ENCODE results near the gene HOXC11. TPM values are rescaled to one million over a fixed set of nuclear protein-coding genes. Genes with fewer than 3 reads are reported as not detected.
A peak's percentile ranks its signal among the peaks of the same experiment; 100 is the strongest.

The HOXC11 gene
- total RNA-seq, 2 experiments from 2014 or later = not detected

DNA sequence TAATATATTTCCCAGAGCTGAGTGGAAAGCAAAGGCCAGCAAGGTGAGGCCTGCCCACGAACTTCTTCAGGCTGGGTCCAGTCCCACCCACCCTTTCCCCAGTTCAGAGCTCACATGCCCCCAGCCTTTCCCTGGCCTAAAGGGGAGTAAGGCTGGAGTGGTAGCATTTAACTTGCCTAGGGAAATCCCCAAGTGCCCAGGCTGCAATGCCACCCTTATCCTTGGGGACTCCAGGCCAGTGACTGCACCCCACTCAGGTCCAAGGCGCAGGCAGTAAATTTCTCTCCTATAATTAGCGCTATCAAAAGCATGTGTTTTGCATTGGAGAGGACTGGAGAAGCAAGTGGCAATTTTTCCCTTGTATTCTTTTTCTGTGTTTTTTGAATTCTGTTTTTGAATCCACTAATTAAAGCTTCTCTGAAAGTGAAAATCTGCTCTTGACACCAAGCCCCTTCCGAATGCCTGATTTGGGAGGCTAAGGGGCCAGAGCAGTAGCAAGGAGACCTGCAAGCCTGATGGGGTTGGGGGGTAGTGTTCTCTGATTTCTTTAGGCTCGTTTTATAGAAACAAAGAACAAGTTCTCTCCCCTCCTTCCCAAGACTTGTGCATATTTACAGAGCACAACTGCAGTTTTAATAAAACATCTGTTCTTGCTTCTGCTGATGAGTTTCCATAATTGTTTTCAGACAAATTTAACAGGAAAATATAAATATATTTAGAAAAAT is 51.8 kb downstream of the HOXC11 start:
- ChIA-PET POLR2A (no interaction called here), CTCF (interaction anchor here (1.8 to 12.9 kb wide), 6 partner anchors 8 to 190 kb away, joined by 5 to 248 read pairs (median 18); partner anchors contain the start of genes HOXC5 and SMUG1)
- DNase-seq (no peak), ATAC-seq (no peak)
- Mint-ChIP-seq H3K4me3 (no peak overlapping the region), H3K4me1 (ENCODE audit: low read depth) (peaks cover 18% of the 10 kb centered on the region), H3K36me3 (ENCODE audit: low read depth) (no peaks in the 10 kb centered on the region), H3K9me3 (ENCODE audit: insufficient read depth) (no peaks in the 10 kb centered on the region), H3K27ac (no peak overlapping the region), H3K27me3 (ENCODE audit: low read depth) (peaks cover 82% of the 10 kb centered on the region)

DNA sequence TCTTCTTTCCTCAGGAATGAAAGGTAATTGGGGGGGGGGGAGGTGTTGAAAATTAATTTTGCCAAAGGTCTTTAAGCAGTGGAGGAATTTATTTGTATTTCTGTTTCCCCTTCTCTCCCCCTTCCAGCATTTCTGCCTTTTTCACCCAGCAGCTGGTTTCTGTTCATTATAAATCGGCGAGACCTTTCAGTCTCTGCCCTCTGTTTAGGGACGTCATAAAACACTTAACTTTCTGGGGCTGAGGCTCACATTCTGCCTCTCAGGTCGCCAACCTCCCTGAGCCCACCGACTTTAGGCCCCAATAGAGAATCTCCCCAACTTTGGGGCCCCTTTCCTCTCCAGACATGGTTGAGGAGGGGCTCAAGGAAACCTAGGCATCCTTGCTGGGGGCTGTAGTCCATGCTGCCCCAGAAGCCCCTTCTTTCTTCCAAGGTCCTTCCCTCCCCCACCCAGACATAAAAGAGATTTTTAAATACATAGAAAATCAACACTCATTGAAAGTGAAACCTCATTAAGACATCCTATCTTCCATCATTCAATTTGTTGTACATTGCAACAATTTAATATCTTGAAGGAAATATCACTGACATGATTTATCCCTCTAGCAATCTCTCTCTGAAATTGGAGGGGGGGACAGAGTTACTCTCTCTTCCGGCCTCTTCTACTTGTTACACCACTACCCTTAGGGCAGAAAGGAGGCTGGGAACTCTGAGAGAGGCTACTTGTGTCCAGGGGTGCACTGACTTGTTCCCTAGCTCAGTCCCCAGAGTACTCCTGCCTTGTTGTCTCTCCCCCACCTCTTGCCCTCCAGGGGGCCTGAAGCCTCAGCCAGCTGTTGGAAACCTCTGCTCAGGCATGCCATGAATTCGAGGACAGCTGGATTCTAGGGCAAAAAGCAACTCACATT is 52.8 kb downstream of the HOXC11 start:
- H3K9me3 Mint-ChIP-seq (ENCODE audit: insufficient read depth) = no peaks in the 10 kb centered on the region
- POLR2A ChIA-PET = no interaction called here
- ATAC-seq (no peak), DNase-seq (no peak)
- H3K4me3 Mint-ChIP-seq = no peak overlapping the region
- peaks cover 16% of the 10 kb centered on the region for H3K4me1 Mint-ChIP-seq (ENCODE audit: low read depth)
- no peaks in the 10 kb centered on the region for H3K36me3 Mint-ChIP-seq (ENCODE audit: low read depth)
- CTCF ChIA-PET = interaction anchor here (0.8 to 12.9 kb wide), 4 partner anchors 9 to 176 kb away, joined by 4 to 248 read pairs (median 8); partner anchors contain the start of gene SMUG1
- no peak overlapping the region for H3K27ac Mint-ChIP-seq
- peaks cover 82% of the 10 kb centered on the region for H3K27me3 Mint-ChIP-seq (ENCODE audit: low read depth)

DNA sequence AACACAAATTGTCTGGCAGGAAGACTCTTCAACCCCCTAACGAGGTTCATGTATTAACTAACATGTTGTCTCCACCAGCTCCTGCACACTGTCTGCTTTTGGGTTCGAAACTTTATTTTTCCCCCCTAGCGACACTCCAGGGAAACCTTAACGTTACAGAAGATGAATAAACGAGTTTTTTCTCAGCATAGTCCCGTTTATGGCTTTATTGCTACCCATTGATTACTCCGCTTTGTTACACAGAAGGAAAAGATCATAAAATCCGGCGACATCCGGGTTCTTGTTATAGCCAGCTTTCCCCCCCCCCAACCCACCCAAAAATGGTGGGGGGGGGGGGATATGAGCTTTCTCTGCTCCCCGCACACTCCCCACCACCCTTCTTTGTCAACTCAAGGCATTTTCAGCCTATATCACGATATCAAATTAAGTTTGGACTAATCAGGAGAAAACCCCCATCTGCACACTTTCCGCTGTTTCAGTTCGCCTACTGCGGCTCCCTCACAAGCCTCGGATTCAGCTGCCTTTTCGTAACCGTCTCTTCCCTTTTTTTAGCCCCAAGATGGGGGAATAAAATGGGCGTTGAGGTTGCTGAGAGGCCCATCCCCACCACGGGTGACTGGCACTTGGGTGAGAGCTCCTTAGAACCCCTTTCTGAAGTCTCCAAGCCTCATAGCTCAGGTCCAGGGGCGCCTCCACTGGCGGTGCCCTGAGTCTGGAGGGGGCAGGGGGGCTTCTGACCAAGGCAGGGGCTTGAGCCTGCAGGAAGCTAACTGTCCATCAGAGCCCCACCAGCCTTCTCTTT is 53.9 kb downstream of the HOXC11 start:
- POLR2A ChIA-PET = interaction anchor here (1.3 kb wide), 1 partner anchor 9 kb away, joined by 6 read pairs; no protein-coding TSS in a partner anchor

More for the DNA sequence above, 53.9 kb downstream of the HOXC11 start:
- DNase-seq = no peak
- H3K36me3 Mint-ChIP-seq (ENCODE audit: low read depth) = no peaks in the 10 kb centered on the region
- CTCF ChIA-PET = interaction anchor here (0.8 to 12.9 kb wide), 6 partner anchors 14 to 190 kb away, joined by 3 to 248 read pairs (median 4); partner anchors contain the start of genes HOXC10 and SMUG1
- H3K4me1 Mint-ChIP-seq (ENCODE audit: low read depth) = peaks cover 11% of the 10 kb centered on the region
- no peaks in the 10 kb centered on the region for H3K9me3 Mint-ChIP-seq (ENCODE audit: insufficient read depth)
- H3K4me3 Mint-ChIP-seq = no peak overlapping the region
- no peak overlapping the region for H3K27ac Mint-ChIP-seq
- ATAC-seq = no peak
- peaks cover 78% of the 10 kb centered on the region for H3K27me3 Mint-ChIP-seq (ENCODE audit: low read depth)

Small RNAs within 50 kb of the gene (microRNA-seq; reads per million reads assigned to microRNA genes)
- 6.9 reads per million, percentile 13 among the genes with 10 or more reads in this experiment for gene MIR196A2

Other genes with a start within 250 kb of the HOXC11 start
- gene CALCOCO1, start 245.7 kb upstream of the HOXC11 start, total RNA-seq = 10 to 100 TPM; 23.8 to 27.9 TPM
- not detected for gene CISTR, start 221.1 kb upstream of the HOXC11 start, total RNA-seq
- not detected for gene HOXC13, start 34.3 kb upstream of the HOXC11 start, total RNA-seq
- not detected for gene HOXC12, start 18.2 kb upstream of the HOXC11 start, total RNA-seq
- not detected for gene HOTAIR, start 1.8 kb downstream of the HOXC11 start, total RNA-seq
- gene HOXC10, start 12.0 kb downstream of the HOXC11 start, total RNA-seq = not detected
- not detected for gene HOXC9, start 27.0 kb downstream of the HOXC11 start, total RNA-seq
- not detected for gene HOXC8, start 35.9 kb downstream of the HOXC11 start, total RNA-seq
- gene HOXC6, start 55.3 kb downstream of the HOXC11 start, total RNA-seq = not detected
- not detected for gene HOXC5, start 59.9 kb downstream of the HOXC11 start, total RNA-seq
- gene HOXC4, start 80.7 kb downstream of the HOXC11 start, total RNA-seq = 1 to 10 TPM; 1.1 to 1.3 TPM
- gene SMUG1, start 215.9 kb downstream of the HOXC11 start, total RNA-seq = 10 to 100 TPM; 21.5 to 22.8 TPM